Measurements from ENCODE around the gene C3orf20.

Gene C3orf20

DNA sequence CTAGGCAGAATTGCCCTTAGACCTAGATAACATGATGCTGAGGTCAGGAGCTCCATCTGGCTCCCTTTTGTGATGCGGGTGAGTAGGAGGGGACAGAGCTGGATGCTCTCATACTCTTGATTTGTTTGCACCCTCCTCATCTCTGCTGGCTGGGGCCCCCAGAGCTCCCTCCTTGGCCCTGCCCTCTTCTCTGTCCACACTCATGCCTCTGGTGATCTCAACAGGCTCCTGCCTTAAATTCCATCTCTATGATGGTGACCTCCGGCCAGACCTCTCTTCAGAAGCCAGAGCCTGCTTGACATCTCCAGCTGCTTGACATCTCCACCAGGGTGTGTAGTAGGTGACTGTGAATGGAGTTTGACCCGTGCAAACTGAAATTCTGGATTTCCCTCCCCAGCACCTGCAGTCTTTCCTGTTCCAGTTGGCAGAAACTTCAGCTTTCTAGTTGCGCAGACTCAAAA, 139.5 kb downstream of the C3orf20 start:
- TF ChIP-seq ISL1 (CRISPR knock-in tag; IDR thresholded peaks at IDR 0.05) (no peak), TOX (CRISPR knock-in tag; IDR thresholded peaks at IDR 0.05; ENCODE audit: borderline replicate concordance) (no peak), BACH2 (CRISPR knock-in tag; IDR thresholded peaks at IDR 0.05; ENCODE audit: borderline replicate concordance) (no peak), ZFP30 (CRISPR knock-in tag; IDR thresholded peaks at IDR 0.05) (no peak), ZFP3 (CRISPR knock-in tag; IDR thresholded peaks at IDR 0.05) (no peak), RARB (CRISPR knock-in tag; IDR thresholded peaks at IDR 0.05) (no peak), OSR1 (CRISPR knock-in tag; IDR thresholded peaks at IDR 0.05) (no peak), ZNF8 (CRISPR knock-in tag; IDR thresholded peaks at IDR 0.05) (no peak), CSDC2 (CRISPR knock-in tag; IDR thresholded peaks at IDR 0.05) (no peak), ZC3H10 (CRISPR knock-in tag; IDR thresholded peaks at IDR 0.05) (no peak), PPARA (CRISPR knock-in tag; IDR thresholded peaks at IDR 0.05; ENCODE audit: borderline replicate concordance) (no peak)
- TF ChIP-seq, protein P1, sequence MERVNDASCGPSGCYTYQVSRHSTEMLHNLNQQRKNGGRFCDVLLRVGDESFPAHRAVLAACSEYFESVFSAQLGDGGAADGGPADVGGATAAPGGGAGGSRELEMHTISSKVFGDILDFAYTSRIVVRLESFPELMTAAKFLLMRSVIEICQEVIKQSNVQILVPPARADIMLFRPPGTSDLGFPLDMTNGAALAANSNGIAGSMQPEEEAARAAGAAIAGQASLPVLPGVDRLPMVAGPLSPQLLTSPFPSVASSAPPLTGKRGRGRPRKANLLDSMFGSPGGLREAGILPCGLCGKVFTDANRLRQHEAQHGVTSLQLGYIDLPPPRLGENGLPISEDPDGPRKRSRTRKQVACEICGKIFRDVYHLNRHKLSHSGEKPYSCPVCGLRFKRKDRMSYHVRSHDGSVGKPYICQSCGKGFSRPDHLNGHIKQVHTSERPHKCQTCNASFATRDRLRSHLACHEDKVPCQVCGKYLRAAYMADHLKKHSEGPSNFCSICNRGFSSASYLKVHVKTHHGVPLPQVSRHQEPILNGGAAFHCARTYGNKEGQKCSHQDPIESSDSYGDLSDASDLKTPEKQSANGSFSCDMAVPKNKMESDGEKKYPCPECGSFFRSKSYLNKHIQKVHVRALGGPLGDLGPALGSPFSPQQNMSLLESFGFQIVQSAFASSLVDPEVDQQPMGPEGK (CRISPR knock-in tag; IDR thresholded peaks at IDR 0.05; ENCODE audit: borderline replicate concordance) = no peak
- TF ChIP-seq, protein P2, sequence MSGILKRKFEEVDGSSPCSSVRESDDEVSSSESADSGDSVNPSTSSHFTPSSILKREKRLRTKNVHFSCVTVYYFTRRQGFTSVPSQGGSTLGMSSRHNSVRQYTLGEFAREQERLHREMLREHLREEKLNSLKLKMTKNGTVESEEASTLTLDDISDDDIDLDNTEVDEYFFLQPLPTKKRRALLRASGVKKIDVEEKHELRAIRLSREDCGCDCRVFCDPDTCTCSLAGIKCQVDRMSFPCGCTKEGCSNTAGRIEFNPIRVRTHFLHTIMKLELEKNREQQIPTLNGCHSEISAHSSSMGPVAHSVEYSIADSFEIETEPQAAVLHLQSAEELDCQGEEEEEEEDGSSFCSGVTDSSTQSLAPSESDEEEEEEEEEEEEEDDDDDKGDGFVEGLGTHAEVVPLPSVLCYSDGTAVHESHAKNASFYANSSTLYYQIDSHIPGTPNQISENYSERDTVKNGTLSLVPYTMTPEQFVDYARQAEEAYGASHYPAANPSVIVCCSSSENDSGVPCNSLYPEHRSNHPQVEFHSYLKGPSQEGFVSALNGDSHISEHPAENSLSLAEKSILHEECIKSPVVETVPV (CRISPR knock-in tag; IDR thresholded peaks at IDR 0.05) = no peak
- TF ChIP-seq, protein P3, sequence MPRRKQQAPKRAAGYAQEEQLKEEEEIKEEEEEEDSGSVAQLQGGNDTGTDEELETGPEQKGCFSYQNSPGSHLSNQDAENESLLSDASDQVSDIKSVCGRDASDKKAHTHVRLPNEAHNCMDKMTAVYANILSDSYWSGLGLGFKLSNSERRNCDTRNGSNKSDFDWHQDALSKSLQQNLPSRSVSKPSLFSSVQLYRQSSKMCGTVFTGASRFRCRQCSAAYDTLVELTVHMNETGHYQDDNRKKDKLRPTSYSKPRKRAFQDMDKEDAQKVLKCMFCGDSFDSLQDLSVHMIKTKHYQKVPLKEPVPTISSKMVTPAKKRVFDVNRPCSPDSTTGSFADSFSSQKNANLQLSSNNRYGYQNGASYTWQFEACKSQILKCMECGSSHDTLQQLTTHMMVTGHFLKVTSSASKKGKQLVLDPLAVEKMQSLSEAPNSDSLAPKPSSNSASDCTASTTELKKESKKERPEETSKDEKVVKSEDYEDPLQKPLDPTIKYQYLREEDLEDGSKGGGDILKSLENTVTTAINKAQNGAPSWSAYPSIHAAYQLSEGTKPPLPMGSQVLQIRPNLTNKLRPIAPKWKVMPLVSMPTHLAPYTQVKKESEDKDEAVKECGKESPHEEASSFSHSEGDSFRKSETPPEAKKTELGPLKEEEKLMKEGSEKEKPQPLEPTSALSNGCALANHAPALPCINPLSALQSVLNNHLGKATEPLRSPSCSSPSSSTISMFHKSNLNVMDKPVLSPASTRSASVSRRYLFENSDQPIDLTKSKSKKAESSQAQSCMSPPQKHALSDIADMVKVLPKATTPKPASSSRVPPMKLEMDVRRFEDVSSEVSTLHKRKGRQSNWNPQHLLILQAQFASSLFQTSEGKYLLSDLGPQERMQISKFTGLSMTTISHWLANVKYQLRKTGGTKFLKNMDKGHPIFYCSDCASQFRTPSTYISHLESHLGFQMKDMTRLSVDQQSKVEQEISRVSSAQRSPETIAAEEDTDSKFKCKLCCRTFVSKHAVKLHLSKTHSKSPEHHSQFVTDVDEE (CRISPR knock-in tag; IDR thresholded peaks at IDR 0.05) = no peak
- TF ChIP-seq, protein P4, sequence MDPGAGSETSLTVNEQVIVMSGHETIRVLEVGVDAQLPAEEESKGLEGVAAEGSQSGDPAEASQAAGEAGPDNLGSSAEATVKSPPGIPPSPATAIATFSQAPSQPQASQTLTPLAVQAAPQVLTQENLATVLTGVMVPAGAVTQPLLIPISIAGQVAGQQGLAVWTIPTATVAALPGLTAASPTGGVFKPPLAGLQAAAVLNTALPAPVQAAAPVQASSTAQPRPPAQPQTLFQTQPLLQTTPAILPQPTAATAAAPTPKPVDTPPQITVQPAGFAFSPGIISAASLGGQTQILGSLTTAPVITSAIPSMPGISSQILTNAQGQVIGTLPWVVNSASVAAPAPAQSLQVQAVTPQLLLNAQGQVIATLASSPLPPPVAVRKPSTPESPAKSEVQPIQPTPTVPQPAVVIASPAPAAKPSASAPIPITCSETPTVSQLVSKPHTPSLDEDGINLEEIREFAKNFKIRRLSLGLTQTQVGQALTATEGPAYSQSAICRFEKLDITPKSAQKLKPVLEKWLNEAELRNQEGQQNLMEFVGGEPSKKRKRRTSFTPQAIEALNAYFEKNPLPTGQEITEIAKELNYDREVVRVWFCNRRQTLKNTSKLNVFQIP (CRISPR knock-in tag; IDR thresholded peaks at IDR 0.05; ENCODE audit: borderline replicate concordance, low read depth) = no peak
- no peak for ATAC-seq

DNA sequence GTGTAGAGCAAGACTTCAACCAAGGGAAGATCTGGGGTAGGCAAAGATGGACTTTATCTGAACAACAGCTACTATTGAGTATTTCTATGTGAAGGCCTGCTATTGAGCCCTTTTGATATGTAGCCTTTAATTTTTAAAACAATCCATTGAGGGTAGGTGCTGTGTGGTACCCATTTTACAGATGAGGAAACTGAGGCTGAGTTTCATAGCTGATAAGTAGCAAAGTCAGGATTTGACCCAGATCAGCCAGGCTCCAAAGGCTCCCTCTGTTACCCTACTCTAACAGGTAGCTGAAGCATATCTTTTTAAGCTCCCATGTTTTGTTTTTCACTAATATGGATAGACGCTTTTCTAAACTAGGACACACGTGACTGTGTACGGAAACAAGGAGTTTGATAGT, 141.4 kb downstream of the C3orf20 start:
- TF ChIP-seq PPARA (CRISPR knock-in tag; IDR thresholded peaks at IDR 0.05; ENCODE audit: borderline replicate concordance) (no peak), RARB (CRISPR knock-in tag; IDR thresholded peaks at IDR 0.05) (no peak), ESRRG (CRISPR knock-in tag; IDR thresholded peaks at IDR 0.05) (no peak), ZNF70 (CRISPR knock-in tag; IDR thresholded peaks at IDR 0.05) (no peak), ZC3H10 (CRISPR knock-in tag; IDR thresholded peaks at IDR 0.05) (no peak), ZFP30 (CRISPR knock-in tag; IDR thresholded peaks at IDR 0.05) (no peak), TOX (CRISPR knock-in tag; IDR thresholded peaks at IDR 0.05; ENCODE audit: borderline replicate concordance) (no peak), ARNTL (CRISPR knock-in tag; IDR thresholded peaks at IDR 0.05; ENCODE audit: borderline replicate concordance, low read depth) (no peak), OSR1 (CRISPR knock-in tag; IDR thresholded peaks at IDR 0.05) (no peak)
- TF ChIP-seq, protein P4 (CRISPR knock-in tag; IDR thresholded peaks at IDR 0.05; ENCODE audit: borderline replicate concordance, low read depth) = no peak
- TF ChIP-seq, protein P1 (CRISPR knock-in tag; IDR thresholded peaks at IDR 0.05; ENCODE audit: borderline replicate concordance) = no peak
- TF ChIP-seq, protein P3 (CRISPR knock-in tag; IDR thresholded peaks at IDR 0.05) = no peak
- TF ChIP-seq, protein P2 (CRISPR knock-in tag; IDR thresholded peaks at IDR 0.05) = no peak
- ATAC-seq = no peak
